H1 (cell line): Measurements from ENCODE around the gene ACTR8. TPM values are rescaled to one million over a fixed set of nuclear protein-coding genes. Genes with fewer than 3 reads are reported as not detected.

Source experiments
- CTCF ChIA-PET: fragments of 300-600 bp; sonication (Branson Sonifier 250); formaldehyde crosslinking; loops from one replicate; lab custom pipeline; 2021; ENCODE audit not compliant: partially characterized antibody; lab: Charles Lee
- POLR2A ChIA-PET: fragments of 300-600 bp; sonication (Branson Sonifier 250); formaldehyde crosslinking; loops from one replicate; lab custom pipeline; 2021; ENCODE audit warnings: inconsistent platforms; ENCODE audit not compliant: partially characterized antibody; lab: Charles Lee
- DNase-seq, 2 experiments: peaks; one replicate each; pipeline versions ENCODE4 v3.0.0 to v3.0.0-alpha.2; 2010 to 2022; ENCODE audit warnings: low spot score in 2 of 2, low read depth in 1 of 2, mixed read lengths in 1 of 2
- FAIRE-seq: peaks from 2 replicates; lab custom pipeline; 2011; peaks lifted over from hg19 to GRCh38; lab: Jason Lieb, UNC
- H2AFZ ChIP-seq: 2 replicates; pipeline ENCODE4 v1.8.1; 2012; ENCODE audit warnings: low read length, inconsistent platforms
- H2AK5ac ChIP-seq: 2 replicates; pipeline ENCODE4 v1.6.1; 2013; ENCODE audit warnings: low read depth, low read length
- H2BK120ac ChIP-seq: replicated peaks from 2 replicates; pipeline ENCODE3; 2013; ENCODE audit warnings: low read depth, low read length, inconsistent platforms
- H2BK12ac ChIP-seq: 2 replicates; pipeline ENCODE4 v1.6.1; 2013; ENCODE audit warnings: low read depth, low read length
- H2BK15ac ChIP-seq: 2 replicates; pipeline ENCODE4 v1.6.1; 2013; ENCODE audit warnings: low read length
- H2BK20ac ChIP-seq: 2 replicates; pipeline ENCODE4 v1.6.1; 2013; ENCODE audit warnings: low read length
- H2BK5ac ChIP-seq: 2 replicates; pipeline ENCODE4 v1.6.1; 2013; ENCODE audit warnings: low read depth, low read length
- H3K14ac ChIP-seq: 2 replicates; pipeline ENCODE4 v1.6.1; 2013; ENCODE audit warnings: inconsistent platforms; ENCODE audit not compliant: insufficient read length
- H3K18ac ChIP-seq: 2 replicates; pipeline ENCODE4 v1.6.1; 2013; ENCODE audit warnings: low read length; ENCODE audit errors: extremely low read depth
- H3K23ac ChIP-seq: 2 replicates; pipeline ENCODE4 v1.6.1; 2013; ENCODE audit warnings: inconsistent platforms; ENCODE audit not compliant: insufficient read length
- H3K23me2 ChIP-seq: 2 replicates; pipeline ENCODE4 v1.6.1; 2013; ENCODE audit warnings: low read depth, low read length
- H3K27ac ChIP-seq: 2 replicates; pipeline ENCODE4 v1.6.1; 2011; ENCODE audit warnings: low read depth, low read length, inconsistent platforms
- H3K27me3 ChIP-seq, 4 experiments: replicated peaks in 1 of 4; 1 replicate in 1 of 4; 2 replicates in 3 of 4; pipeline versions ENCODE4 v1.6.1 to v1.8.1; 2011 to 2013; ENCODE audit warnings: low read length in 3 of 4, mild to moderate bottlenecking in 3 of 4, inconsistent platforms in 2 of 4, mixed read lengths in 2 of 4, moderate library complexity in 1 of 4; ENCODE audit not compliant: control insufficient read depth in 3 of 4, insufficient read depth in 3 of 4; ENCODE audit errors: extremely low read depth in 1 of 4
- H3K36me3 ChIP-seq, 4 experiments: 2 replicates each; pipeline versions ENCODE4 v1.6.1 to v1.8.1; 2011 to 2013; ENCODE audit warnings: mild to moderate bottlenecking in 4 of 4, low read length in 3 of 4, moderate library complexity in 2 of 4, control low read depth in 1 of 4, inconsistent platforms in 1 of 4; ENCODE audit not compliant: insufficient read depth in 4 of 4, control insufficient read depth in 2 of 4
- H3K4ac ChIP-seq: replicated peaks from 2 replicates; pipeline ENCODE3; 2013; ENCODE audit warnings: low read length, low read depth, mixed read lengths, inconsistent platforms; ENCODE audit not compliant: insufficient read length
- H3K4me1 ChIP-seq, 4 experiments: replicated peaks in 1 of 4; 1 replicate in 1 of 4; 2 replicates in 3 of 4; pipeline versions ENCODE4 v1.6.1 to v1.8.1; 2011 to 2013; ENCODE audit warnings: low read length in 3 of 4, inconsistent platforms in 2 of 4, mixed read lengths in 1 of 4; ENCODE audit not compliant: insufficient read depth in 4 of 4, control insufficient read depth in 3 of 4
- H3K4me2 ChIP-seq, 2 experiments: 2 replicates each; pipeline versions ENCODE4 v1.6.1 to v1.8.1; 2011 to 2013; ENCODE audit warnings: low read depth in 2 of 2, low read length in 2 of 2, control low read depth in 1 of 2, inconsistent platforms in 1 of 2, mild to moderate bottlenecking in 1 of 2; ENCODE audit not compliant: insufficient read depth in 1 of 2
- H3K4me3 ChIP-seq, 4 experiments: fragments of 200-600, 300-600 bp in 1 of 4; sonication (generic), shearing (Covaris generic), sonication (Bioruptor Twin) in 1 of 4; 2 replicates each; pipeline versions ENCODE4 v1.5.1 to v1.8.1; 2011 to 2016; ENCODE audit warnings: low read length in 4 of 4, low read depth in 3 of 4, control low read depth in 2 of 4, inconsistent platforms in 2 of 4, mild to moderate bottlenecking in 2 of 4, mixed read lengths in 1 of 4, moderate library complexity in 1 of 4; ENCODE audit not compliant: insufficient read depth in 2 of 4; ENCODE audit errors: extremely low read depth in 1 of 4
- H3K56ac ChIP-seq: replicated peaks from 2 replicates; pipeline ENCODE3; 2013; ENCODE audit warnings: low read depth, mild to moderate bottlenecking, mixed read lengths, low read length, inconsistent platforms; ENCODE audit not compliant: insufficient read length
- H3K79me1 ChIP-seq: 2 replicates; pipeline ENCODE4 v1.6.1; 2013; ENCODE audit warnings: low read depth, low read length, control low read depth
- H3K79me2 ChIP-seq, 2 experiments: 2 replicates each; pipeline versions ENCODE4 v1.6.1 to v1.8.1; 2012 to 2013; ENCODE audit warnings: low read length in 2 of 2, mild to moderate bottlenecking in 2 of 2, inconsistent platforms in 1 of 2; ENCODE audit not compliant: insufficient read depth in 2 of 2, control insufficient read depth in 1 of 2
- H3K9ac ChIP-seq, 4 experiments: replicated peaks in 1 of 4; 1 replicate in 1 of 4; 2 replicates in 3 of 4; pipeline versions ENCODE4 v1.6.1 to v1.8.1; 2011 to 2013; ENCODE audit warnings: low read depth in 3 of 4, low read length in 3 of 4, control low read depth in 2 of 4, mild to moderate bottlenecking in 2 of 4, moderate library complexity in 2 of 4, inconsistent platforms in 1 of 4; ENCODE audit errors: extremely low read depth in 1 of 4
- H3K9me3 ChIP-seq, 2 experiments: 2 replicates each; pipeline versions ENCODE4 v1.6.1 to v1.8.1; 2012 to 2013; ENCODE audit warnings: mild to moderate bottlenecking in 2 of 2, moderate library complexity in 2 of 2, control low read depth in 1 of 2, inconsistent platforms in 1 of 2, low read depth in 1 of 2, low read length in 1 of 2, mixed read lengths in 1 of 2; ENCODE audit not compliant: insufficient read depth in 2 of 2
- H4K20me1 ChIP-seq, 2 experiments: replicated peaks in 1 of 2; 2 replicates each; pipeline versions ENCODE3 to v1.8.1; 2011 to 2013; ENCODE audit warnings: inconsistent platforms in 2 of 2, low read length in 2 of 2, mild to moderate bottlenecking in 1 of 2; ENCODE audit not compliant: insufficient read depth in 2 of 2, control insufficient read depth in 1 of 2
- H4K5ac ChIP-seq: 2 replicates; pipeline ENCODE4 v1.6.1; 2013; ENCODE audit warnings: low read length, low read depth, mixed read lengths, inconsistent platforms; ENCODE audit not compliant: insufficient read length
- H4K8ac ChIP-seq: 2 replicates; pipeline ENCODE4 v1.8.0; 2013; ENCODE audit warnings: mild to moderate bottlenecking, moderate library complexity, low read length, inconsistent platforms; ENCODE audit not compliant: insufficient read depth; ENCODE audit errors: extremely low read depth
- H4K91ac ChIP-seq: replicated peaks from 2 replicates; pipeline ENCODE3; 2013; ENCODE audit warnings: low read length, mixed read lengths, inconsistent platforms; ENCODE audit not compliant: insufficient read length
- BACH1 ChIP-seq: IDR thresholded peaks from 2 replicates; pipeline ENCODE4 v1.6.1; 2012; ENCODE audit warnings: low read length, improper control_type of control experiment
- BCL11A ChIP-seq, 2 experiments: IDR thresholded peaks; one replicate each; pipeline ENCODE4 v1.6.1; 2011; ENCODE audit warnings: low read depth in 2 of 2, low read length in 2 of 2, mild to moderate bottlenecking in 2 of 2
- HDAC6 ChIP-seq: IDR thresholded peaks from one replicate; pipeline ENCODE4 v1.7.1; 2012; ENCODE audit warnings: low read depth, mild to moderate bottlenecking, inconsistent platforms, low read length, moderate library complexity
- KDM4A ChIP-seq: IDR thresholded peaks from one replicate; pipeline ENCODE4 v1.7.1; 2012; ENCODE audit warnings: low read depth, mild to moderate bottlenecking, moderate library complexity, low read length, inconsistent platforms; ENCODE audit not compliant: severe bottlenecking
- MAX ChIP-seq: IDR thresholded peaks from 2 replicates; pipeline ENCODE4 v1.6.1; 2012; ENCODE audit warnings: inconsistent platforms
- PHF8 ChIP-seq: fragments of 200-600 bp; sonication (generic); conservative IDR thresholded peaks from 2 replicates; pipeline ENCODE4 v1.7.1; 2012; ENCODE audit warnings: low read depth, mild to moderate bottlenecking, inconsistent platforms, low read length, moderate library complexity
- POLR2AphosphoS5 ChIP-seq: IDR thresholded peaks from 2 replicates; pipeline ENCODE4 v1.6.1; 2011; ENCODE audit warnings: low read depth, low read length
- RBBP5 ChIP-seq: IDR thresholded peaks from 2 replicates; pipeline ENCODE4 v1.7.1; 2012; ENCODE audit warnings: low read depth, mild to moderate bottlenecking, inconsistent platforms, low read length, moderate library complexity, borderline replicate concordance
- SIRT6 ChIP-seq: IDR thresholded peaks from one replicate; pipeline ENCODE4 v1.7.1; 2012; ENCODE audit warnings: low read length, inconsistent platforms
- WGBS, 2 experiments: shearing (Covaris generic) in 1 of 2; methylation state at CpG; one replicate each; pipeline versions ENCODE4 v1.1.6 to v1.1.7; 2013 to 2015; ENCODE audit warnings: low lambda C conversion rate in 2 of 2, mixed read lengths in 2 of 2, inconsistent platforms in 1 of 2, low coverage in 1 of 2, missing lambda C conversion rate in 1 of 2; ENCODE audit not compliant: insufficient replicate concordance in 2 of 2, insufficient coverage in 1 of 2, insufficient read length in 1 of 2; ENCODE audit errors: extremely low coverage in 1 of 2, missing lambda C conversion rate in 1 of 2; 5-methylcytosine and 5-hydroxymethylcytosine counted together
- polyA plus RNA-seq, 7 experiments: library from polyadenylated mRNA; depleted of rRNA in 3 of 7; stranded (reverse) in 5 of 7; unstranded in 2 of 7; fragments of >200 nt in 5 of 7; fragments of 200-250 nt in 2 of 7; gene quantifications; 1 replicate in 5 of 7; 2 replicates in 1 of 7; 4 replicates in 1 of 7; pipeline versions ENCODE4 v1.2.1 to v1.2.3, GENCODE V29; 2011 to 2013; ENCODE audit warnings: missing spikeins in 2 of 7, mixed read lengths in 2 of 7
- total RNA-seq: library from RNA; stranded (reverse); fragmentation: NEBNext Ultra II Directional; extraction: Animal tissue kit (Norgen Biotek cat#: 25700); gene quantifications from 2 replicates; pipeline ENCODE4 v1.2.1, GENCODE V29; 2021
- TF ChIP-seq, protein P1 (sequence below), 3 experiments: IDR thresholded peaks; 1 replicate in 2 of 3; 2 replicates in 1 of 3; pipeline versions ENCODE4 v1.5.1 to v1.6.1; 2011; ENCODE audit warnings: low read length in 3 of 3, mild to moderate bottlenecking in 3 of 3, inconsistent platforms in 2 of 3, low read depth in 1 of 3, moderate library complexity in 1 of 3; ENCODE audit not compliant: insufficient read depth in 1 of 3; ENCODE audit errors: control extremely low read depth in 1 of 3

The ACTR8 gene
- total and polyA plus RNA-seq, 2 of the 8 experiments (the other 6 are each of a cell fraction or from before 2014, with no cell fraction given): 8.3 to 26.9 TPM

GRCh38 chr3:53819163-53819868 lies 62.6 kb downstream of the ACTR8 start:
- 86% methylated on average over 9 of the region's 14 CpGs; no CpG with 5 or more reads in 1 of the 2 experiments for WGBS, 2 experiments
- Histone ChIP-seq H3K14ac (no peak overlapping the region), H3K18ac (no peak overlapping the region), H3K4me2 (no peak overlapping the region), H4K91ac (no peak overlapping the region), H2BK20ac (no peak overlapping the region), H3K79me1 (no peaks in the 10 kb centered on the region), H3K23ac (no peak overlapping the region), H3K9me3 (no peaks in the 10 kb centered on the region), H2BK12ac (no peak overlapping the region), H3K56ac (no peak overlapping the region), H4K5ac (no peak overlapping the region), H2AK5ac (no peak overlapping the region), H3K27me3 (no peaks in the 10 kb centered on the region), H3K4me3 (no peak overlapping the region), H3K9ac (no peak overlapping the region), H3K23me2 (no peaks in the 10 kb centered on the region), H2BK15ac (no peak overlapping the region), H3K79me2 (no peaks in the 10 kb centered on the region), H4K8ac (no peak overlapping the region), H4K20me1 (peaks cover 3% of the 10 kb centered on the region in 2 experiments), H2AFZ (no peak overlapping the region), H2BK5ac (no peak overlapping the region), H3K27ac (no peak overlapping the region), H3K36me3 (peaks cover 6 to 23% (median 15%) of the 10 kb centered on the region in 4 experiments; a peak in 7 of 8 replicates), H3K4me1 (peaks cover 0 to 2% (median under 1%) of the 10 kb centered on the region in 4 experiments; a peak in 1 of 7 replicates), H3K4ac (no peak overlapping the region), H2BK120ac (no peak overlapping the region)
- POLR2A ChIA-PET: no interaction called here
- CTCF ChIA-PET: interaction anchor here (1.0 to 1.8 kb wide), 2 partner anchors 9 to 75 kb away, joined by 4 to 6 read pairs; no protein-coding TSS in a partner anchor
- DNase-seq: no peak
- no peak for FAIRE-seq
- TF ChIP-seq PHF8 (no peak), MAX (no peak), BCL11A (IDR thresholded peaks at IDR 0.05; ENCODE audit: low read depth in 2 of 2, low read length in 2 of 2) (no peak), HDAC6 (no peak), RBBP5 (no peak), POLR2AphosphoS5 (no peak), BACH1 (no peak), SIRT6 (no peak), KDM4A (no peak)
- TF ChIP-seq, protein P1, sequence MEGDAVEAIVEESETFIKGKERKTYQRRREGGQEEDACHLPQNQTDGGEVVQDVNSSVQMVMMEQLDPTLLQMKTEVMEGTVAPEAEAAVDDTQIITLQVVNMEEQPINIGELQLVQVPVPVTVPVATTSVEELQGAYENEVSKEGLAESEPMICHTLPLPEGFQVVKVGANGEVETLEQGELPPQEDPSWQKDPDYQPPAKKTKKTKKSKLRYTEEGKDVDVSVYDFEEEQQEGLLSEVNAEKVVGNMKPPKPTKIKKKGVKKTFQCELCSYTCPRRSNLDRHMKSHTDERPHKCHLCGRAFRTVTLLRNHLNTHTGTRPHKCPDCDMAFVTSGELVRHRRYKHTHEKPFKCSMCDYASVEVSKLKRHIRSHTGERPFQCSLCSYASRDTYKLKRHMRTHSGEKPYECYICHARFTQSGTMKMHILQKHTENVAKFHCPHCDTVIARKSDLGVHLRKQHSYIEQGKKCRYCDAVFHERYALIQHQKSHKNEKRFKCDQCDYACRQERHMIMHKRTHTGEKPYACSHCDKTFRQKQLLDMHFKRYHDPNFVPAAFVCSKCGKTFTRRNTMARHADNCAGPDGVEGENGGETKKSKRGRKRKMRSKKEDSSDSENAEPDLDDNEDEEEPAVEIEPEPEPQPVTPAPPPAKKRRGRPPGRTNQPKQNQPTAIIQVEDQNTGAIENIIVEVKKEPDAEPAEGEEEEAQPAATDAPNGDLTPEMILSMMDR (IDR thresholded peaks at IDR 0.05; ENCODE audit: control extremely low read depth in 1 of 3, insufficient read depth in 1 of 3, low read depth in 1 of 3, low read length in 3 of 3): no peak
